Measurements from ENCODE around the gene NUDT16L1.

DNA sequence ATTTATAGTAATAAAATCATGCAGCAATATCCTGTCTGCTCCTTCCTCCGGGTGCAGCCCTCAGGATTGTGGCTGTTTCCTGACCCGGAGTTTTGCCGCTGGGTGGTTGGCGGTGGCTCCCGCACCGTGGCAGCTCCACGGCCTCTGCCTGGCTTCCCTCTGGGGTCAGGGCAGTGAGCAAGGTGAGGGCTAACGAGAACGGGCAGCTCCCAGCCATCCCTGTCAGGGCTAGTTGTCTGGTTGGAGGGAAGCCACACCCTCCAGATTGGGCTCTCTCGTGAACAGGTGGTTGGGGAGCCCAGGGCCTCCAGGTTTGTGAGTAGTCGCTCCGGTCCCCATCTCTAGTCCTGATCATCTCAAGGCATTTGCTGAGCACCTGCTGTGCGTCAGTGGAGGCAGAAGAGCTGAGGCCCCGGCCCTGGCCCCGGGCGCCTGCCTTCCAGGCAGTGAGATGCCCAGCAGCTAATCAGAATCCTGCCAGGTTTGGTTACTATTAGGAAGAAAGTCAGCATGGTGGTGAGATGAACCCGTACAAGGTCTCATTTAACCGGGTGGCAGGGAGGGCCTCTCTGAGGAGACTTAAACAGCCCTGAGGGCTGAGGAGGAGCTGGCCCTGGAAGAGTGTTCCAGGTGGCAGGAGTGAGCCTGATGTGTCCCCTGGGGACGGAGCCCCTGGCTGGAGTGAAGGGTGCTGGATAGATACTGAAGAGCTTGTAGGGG is 2.3 kb upstream of the NUDT16L1 start:
- no peak for TF ChIP-seq GATA3 (IDR thresholded peaks at IDR 0.05; ENCODE audit: low read depth, low read length)
- no peak for TF ChIP-seq GATA2 (IDR thresholded peaks at IDR 0.05; ENCODE audit: low read depth, low read length)
